GM12872 (cell line): ENCODE results near the gene BAHCC1.

Experiments used
- TF ChIP-seq, protein P1 (sequence below): IDR thresholded peaks from 3 replicates; pipeline ENCODE4 v1.5.1; 2011; ENCODE audit warnings: low read depth, mild to moderate bottlenecking, low read length, moderate library complexity; ENCODE audit not compliant: insufficient read depth

The BAHCC1 gene

GRCh38 chr17:81424151-81425017, 29.1 kb downstream of the BAHCC1 start:
- TF ChIP-seq, protein P1, sequence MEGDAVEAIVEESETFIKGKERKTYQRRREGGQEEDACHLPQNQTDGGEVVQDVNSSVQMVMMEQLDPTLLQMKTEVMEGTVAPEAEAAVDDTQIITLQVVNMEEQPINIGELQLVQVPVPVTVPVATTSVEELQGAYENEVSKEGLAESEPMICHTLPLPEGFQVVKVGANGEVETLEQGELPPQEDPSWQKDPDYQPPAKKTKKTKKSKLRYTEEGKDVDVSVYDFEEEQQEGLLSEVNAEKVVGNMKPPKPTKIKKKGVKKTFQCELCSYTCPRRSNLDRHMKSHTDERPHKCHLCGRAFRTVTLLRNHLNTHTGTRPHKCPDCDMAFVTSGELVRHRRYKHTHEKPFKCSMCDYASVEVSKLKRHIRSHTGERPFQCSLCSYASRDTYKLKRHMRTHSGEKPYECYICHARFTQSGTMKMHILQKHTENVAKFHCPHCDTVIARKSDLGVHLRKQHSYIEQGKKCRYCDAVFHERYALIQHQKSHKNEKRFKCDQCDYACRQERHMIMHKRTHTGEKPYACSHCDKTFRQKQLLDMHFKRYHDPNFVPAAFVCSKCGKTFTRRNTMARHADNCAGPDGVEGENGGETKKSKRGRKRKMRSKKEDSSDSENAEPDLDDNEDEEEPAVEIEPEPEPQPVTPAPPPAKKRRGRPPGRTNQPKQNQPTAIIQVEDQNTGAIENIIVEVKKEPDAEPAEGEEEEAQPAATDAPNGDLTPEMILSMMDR: no peak

DNA sequence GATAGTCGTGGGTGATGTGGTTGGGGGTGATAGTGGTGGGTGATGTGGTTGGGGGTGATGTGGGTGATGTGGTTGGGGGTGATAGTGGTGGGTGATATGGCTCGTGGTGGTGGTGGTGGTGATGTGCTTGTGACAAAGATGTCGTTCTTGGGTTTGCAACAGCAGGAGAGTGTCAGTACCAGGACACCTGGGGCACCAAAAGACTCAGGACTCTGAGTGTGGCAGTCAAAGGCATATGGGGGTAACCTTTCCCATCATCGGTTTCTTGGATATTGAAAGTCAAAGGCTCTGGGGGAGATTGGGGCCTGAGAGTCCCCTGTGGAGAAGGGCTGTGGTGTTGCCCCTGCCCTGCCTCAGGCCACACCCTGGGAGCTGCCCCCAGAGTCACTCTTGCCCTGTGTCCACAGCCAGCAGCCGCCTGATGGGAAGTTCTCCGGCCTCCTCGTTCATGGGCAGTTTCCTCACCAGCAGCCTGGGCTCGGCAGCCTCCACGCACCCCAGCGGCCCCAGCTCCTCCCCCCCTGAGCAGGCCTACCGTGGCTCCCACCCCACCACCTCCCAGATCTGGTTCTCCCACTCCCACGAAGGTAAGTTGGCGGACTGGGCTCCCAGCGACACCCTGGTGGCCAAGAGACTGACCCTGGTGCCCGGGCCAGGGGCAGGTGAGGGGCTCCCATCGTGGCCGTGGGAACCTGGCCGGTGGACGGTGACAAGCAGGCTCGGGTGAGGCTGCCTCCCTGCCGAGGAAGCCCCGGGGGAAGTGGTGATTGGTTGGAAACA, 31.3 kb downstream of the BAHCC1 start:
- TF ChIP-seq, protein P1: no peak

GRCh38 chr17:81427173-81428120, 32.2 kb downstream of the BAHCC1 start:
- TF ChIP-seq, protein P1: no peak

- TF ChIP-seq, protein P1: no peak
Measured at GRCh38 chr17:81428121-81428515, 32.9 kb downstream of the BAHCC1 start.

DNA sequence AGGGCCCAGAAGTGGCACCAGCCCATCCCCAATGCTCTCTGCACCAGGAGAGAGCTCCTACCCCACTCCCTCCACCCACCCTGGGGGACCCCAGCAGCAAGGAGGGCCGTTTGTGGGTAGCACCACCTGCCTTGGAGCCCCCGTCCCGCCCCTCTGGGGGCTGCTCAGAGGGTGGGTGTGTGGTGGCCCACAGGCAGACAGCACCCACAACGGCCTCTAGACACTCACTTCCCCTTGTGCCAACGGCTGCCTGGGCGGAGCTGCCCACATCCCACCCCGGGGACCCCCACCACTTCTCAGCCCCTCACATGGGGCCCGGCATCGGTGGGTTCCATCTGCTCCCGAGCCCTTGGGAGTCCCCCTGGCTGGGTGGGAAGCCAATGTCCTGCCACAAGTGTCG, 33.3 kb downstream of the BAHCC1 start:
- TF ChIP-seq, protein P1: no peak

- TF ChIP-seq, protein P1: no peak
Measured at GRCh38 chr17:81428948-81429774, 33.9 kb downstream of the BAHCC1 start.
